Heart left ventricle (tissue), 16 donors: ENCODE data around the gene HID1. TPM values are rescaled to one million over a fixed set of nuclear protein-coding genes. Genes with fewer than 3 reads are reported as not detected.

Experiments
- ATAC-seq, 4 donors: fragments of 200-7000 bp; cut with Tn5 transposase; one replicate each; pipeline ENCODE4 v1.9.1; 2020 to 2022; ENCODE audit warnings: moderate library complexity in 4 of 4, mild to moderate bottlenecking in 3 of 4, moderate number of reproducible peaks in 1 of 4
- DNase-seq, 5 donors: peaks; one replicate each; pipeline ENCODE4 v3.0.0-alpha.2; 2020
- H3K27ac ChIP-seq, 12 donors: fragments of 200-600 bp; sonication (generic) in 4 of 12; one replicate each; pipeline versions ENCODE4 v1.5.0 to v1.8.0; 2016 to 2022; ENCODE audit warnings: mild to moderate bottlenecking in 2 of 12
- H3K27me3 ChIP-seq, 9 donors: fragments of 200-600 bp; sonication (generic) in 2 of 9; one replicate each; pipeline versions ENCODE4 v1.5.1 to v1.8.0; 2016 to 2022; ENCODE audit warnings: mild to moderate bottlenecking in 3 of 9
- H3K36me3 ChIP-seq, 9 donors: fragments of 200-600 bp; sonication (generic) in 2 of 9; one replicate each; pipeline versions ENCODE4 v1.5.0 to v1.8.0; 2018 to 2022; ENCODE audit warnings: mild to moderate bottlenecking in 2 of 9
- H3K4me1 ChIP-seq, 12 donors: fragments of 200-600 bp; sonication (generic) in 4 of 12; one replicate each; pipeline versions ENCODE4 v1.5.0 to v1.8.0; 2016 to 2022; ENCODE audit warnings: mild to moderate bottlenecking in 3 of 12
- H3K4me3 ChIP-seq, 12 donors: fragments of 200-600 bp; sonication (generic) in 4 of 12; one replicate each; pipeline versions ENCODE4 v1.5.0 to v1.8.0; 2017 to 2022; ENCODE audit warnings: mild to moderate bottlenecking in 9 of 12, moderate library complexity in 4 of 12
- H3K9me3 ChIP-seq, 12 donors: fragments of 200-600 bp; sonication (generic) in 4 of 12; one replicate each; pipeline versions ENCODE4 v1.5.0 to v1.8.0; 2016 to 2022; ENCODE audit warnings: mild to moderate bottlenecking in 1 of 12
- POLR2A ChIP-seq, 2 donors: fragments of 450-650 bp; IDR thresholded peaks; one replicate each; pipeline ENCODE4 v1.6.1; 2017; ENCODE audit warnings: antibody characterized with exemption in 2 of 2, mild to moderate bottlenecking in 2 of 2, moderate library complexity in 2 of 2
- WGBS, 4 donors: extraction: QIAGEN DNeasy Blood & Tissue Kit in 2 of 4; methylation state at CpG; one replicate each; pipeline versions ENCODE4 v1.1.5 to v1.1.7; 2013 to 2018; 5-methylcytosine and 5-hydroxymethylcytosine counted together
- intact Hi-C, 10 donors: fragments of 100-400 bp; cut with DNase I; formaldehyde crosslinking; loops; one replicate each; pipeline versions ENCODE4 v1.11.1 to v1.14.2; 2022
- polyA plus RNA-seq, 2 donors: library from polyadenylated mRNA; stranded (reverse); fragments of 200-250 nt; gene quantifications; one replicate each; pipeline ENCODE4 v1.2.3, GENCODE V29; 2013
- total RNA-seq, 9 donors: library from RNA; depleted of rRNA in 2 of 9; stranded (reverse); fragments of >200 nt in 2 of 9; fragmentation: NEBNext Ultra II Directional in 3 of 9; extraction: Animal tissue kit (Norgen Biotek cat#: 25700) in 3 of 9; gene quantifications; one replicate each; pipeline versions ENCODE4 v1.1.0 to v1.2.4, GENCODE V29; 2016 to 2023
- TF ChIP-seq, protein P1 (sequence below), 12 donors: fragments of 200-600 bp; sonication (generic) in 4 of 12; IDR thresholded peaks; one replicate each; pipeline versions ENCODE4 v1.5.0 to v1.8.0; 2018 to 2022; ENCODE audit warnings: antibody characterized with exemption in 12 of 12, mild to moderate bottlenecking in 5 of 12
- donor health status: ischemic (EF 13 %, LVEDD 7.1; RV severe dilation, severe dysfunction).
- donor health status: healthy with polysubstance abuse.
- donor health status: DM: no; HTN: yes; CAD: no.
- donor health status: DM: no; HTN: no; CAD: no.
- donor health status: ischemic (EF 25% LVEDD 6.9; RV normal size, moderate dysfunction).
- donor health status: ischemic (EF 25% LVEDD 5.7; RV mildly dilated, moderate dysfunction).
- donor health status: healthy.
- donor health status: DM: yes; HTN: yes; CAD: no.
- donor health status: ischemic (EF 35%, LVEDD 5.7; RV mildly dilated, moderate dysfunction).
- donor health status: nonischemic (EF 11% LVEDD 7.7; RV severe dilation, severe dysfunction).
- donor health status: DM: yes; HTN: yes; CAD: no.
- donor health status: PGD.
- donor health status: ischemic (EF 29% LVEDD 5.4; RV normal size, mild dysfunction).
- donor health status: nonischemic (EF 23%, LVEDD 6.1; RV moderate dilation, normal function).

HID1 gene
- total and polyA plus RNA-seq, 11 donors, result 5.7 to 15.7 (median 9.8) TPM

DNA sequence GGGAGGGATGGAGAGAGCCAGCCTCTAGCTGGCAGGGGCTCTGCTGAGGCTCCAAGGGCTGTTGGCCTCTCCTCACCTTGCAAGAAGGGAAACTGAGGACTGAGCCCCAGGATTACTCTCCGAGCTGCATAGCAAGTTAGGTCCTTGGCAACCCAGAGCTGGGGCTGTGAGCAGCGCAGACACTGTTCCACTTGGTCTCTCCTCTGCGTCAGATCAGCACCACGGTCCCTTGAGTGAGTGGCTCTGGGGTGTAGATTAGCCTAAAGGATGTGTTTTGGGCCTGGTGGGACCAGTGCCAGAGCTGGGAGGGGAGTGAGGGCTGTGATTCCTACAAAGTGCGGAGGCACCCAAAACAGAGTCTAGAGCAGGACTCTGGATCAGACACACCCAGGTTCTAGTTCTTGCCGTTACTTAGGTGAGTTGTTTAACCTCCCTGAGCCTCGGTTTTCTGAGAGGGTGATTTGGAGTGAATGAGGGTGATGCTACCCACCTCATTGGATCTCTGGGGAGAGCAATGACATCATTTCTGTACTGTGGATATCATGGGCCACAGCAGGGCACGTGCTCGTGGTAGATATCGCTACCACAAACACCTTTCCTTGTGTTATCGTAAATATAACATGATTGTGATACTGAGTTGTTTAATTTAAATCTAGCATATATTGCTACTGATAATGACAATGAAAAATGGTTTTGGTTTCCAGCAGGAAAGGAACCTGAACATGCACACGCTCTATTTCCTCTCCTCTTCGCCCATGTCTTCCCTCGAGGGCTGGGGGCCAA, 71.0 kb downstream of the HID1 start:
- H3K4me3 ChIP-seq, result no peak overlapping the region
- intact Hi-C loops, result no loop called here
- 69 to 77% (median 71%) methylated on average over 13 to 14 of the region's 14 CpGs for WGBS, 4 donors
- no peak overlapping the region for H3K27ac ChIP-seq
- ATAC-seq (no peak), DNase-seq (no peak)
- peaks cover 0 to 19% (median 6%) of the 10 kb centered on the region in 9 donors for H3K27me3 ChIP-seq
- no peaks in the 10 kb centered on the region for H3K4me1 ChIP-seq
- no peak for TF ChIP-seq POLR2A (IDR thresholded peaks at IDR 0.05)
- TF ChIP-seq, protein P1, sequence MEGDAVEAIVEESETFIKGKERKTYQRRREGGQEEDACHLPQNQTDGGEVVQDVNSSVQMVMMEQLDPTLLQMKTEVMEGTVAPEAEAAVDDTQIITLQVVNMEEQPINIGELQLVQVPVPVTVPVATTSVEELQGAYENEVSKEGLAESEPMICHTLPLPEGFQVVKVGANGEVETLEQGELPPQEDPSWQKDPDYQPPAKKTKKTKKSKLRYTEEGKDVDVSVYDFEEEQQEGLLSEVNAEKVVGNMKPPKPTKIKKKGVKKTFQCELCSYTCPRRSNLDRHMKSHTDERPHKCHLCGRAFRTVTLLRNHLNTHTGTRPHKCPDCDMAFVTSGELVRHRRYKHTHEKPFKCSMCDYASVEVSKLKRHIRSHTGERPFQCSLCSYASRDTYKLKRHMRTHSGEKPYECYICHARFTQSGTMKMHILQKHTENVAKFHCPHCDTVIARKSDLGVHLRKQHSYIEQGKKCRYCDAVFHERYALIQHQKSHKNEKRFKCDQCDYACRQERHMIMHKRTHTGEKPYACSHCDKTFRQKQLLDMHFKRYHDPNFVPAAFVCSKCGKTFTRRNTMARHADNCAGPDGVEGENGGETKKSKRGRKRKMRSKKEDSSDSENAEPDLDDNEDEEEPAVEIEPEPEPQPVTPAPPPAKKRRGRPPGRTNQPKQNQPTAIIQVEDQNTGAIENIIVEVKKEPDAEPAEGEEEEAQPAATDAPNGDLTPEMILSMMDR (IDR thresholded peaks at IDR 0.05), result no peak
- H3K9me3 ChIP-seq, result no peaks in the 10 kb centered on the region
- H3K36me3 ChIP-seq, result no peaks in the 10 kb centered on the region

Other genes with a start within 250 kb of the HID1 start
- gene RAB37, start 235.5 kb downstream of the HID1 start, total RNA-seq, result 1 to 10 TPM in 8 of 9 donors, under 1 TPM in 1; 0.76 to 3.6 (median 1.7) TPM
- gene RAB37, start 235.5 kb downstream of the HID1 start, polyA plus RNA-seq, result 1 to 10 TPM in 1 of 2 donors, under 1 TPM in 1; 0.83 to 2.0 TPM
- gene NHERF1, start 224.1 kb downstream of the HID1 start, total RNA-seq, result 10 to 100 TPM; 11.6 to 42.2 (median 19.2) TPM
- 10 to 100 TPM in 1 of 2 donors, 1 to 10 TPM in 1; 7.5 to 37.7 TPM for gene NHERF1, start 224.1 kb downstream of the HID1 start, polyA plus RNA-seq
- 10 to 100 TPM in 7 of 9 donors, 1 to 10 TPM in 2; 7.9 to 22.9 (median 17.1) TPM for gene NAT9, start 196.4 kb downstream of the HID1 start, total RNA-seq
- 10 to 100 TPM; 18.2 to 36.6 TPM for gene NAT9, start 196.4 kb downstream of the HID1 start, polyA plus RNA-seq
- 1 to 10 TPM in 2 of 9 donors, under 1 TPM in 7; 0.09 to 3.1 (median 0.45) TPM for gene GRIN2C, start 112.9 kb downstream of the HID1 start, total RNA-seq
- under 1 TPM; 0.23 to 0.25 TPM for gene GRIN2C, start 112.9 kb downstream of the HID1 start, polyA plus RNA-seq
- 1 to 10 TPM; 2.5 to 8.7 (median 4.7) TPM for gene FDXR, start 99.8 kb downstream of the HID1 start, total RNA-seq
- 1 to 10 TPM; 3.7 to 5.5 TPM for gene FDXR, start 99.8 kb downstream of the HID1 start, polyA plus RNA-seq
- not detected for gene FADS6, start 79.1 kb downstream of the HID1 start, total RNA-seq
- not detected for gene FADS6, start 79.1 kb downstream of the HID1 start, polyA plus RNA-seq
- not detected for gene USH1G, start 49.5 kb downstream of the HID1 start, total RNA-seq
- gene USH1G, start 49.5 kb downstream of the HID1 start, polyA plus RNA-seq, result not detected
- gene OTOP2, start 48.5 kb downstream of the HID1 start, total RNA-seq, result not detected
- gene OTOP2, start 48.5 kb downstream of the HID1 start, polyA plus RNA-seq, result not detected
- gene OTOP3, start 36.9 kb downstream of the HID1 start, total RNA-seq, result not detected
- gene OTOP3, start 36.9 kb downstream of the HID1 start, polyA plus RNA-seq, result not detected
- gene CDR2L, start 14.9 kb upstream of the HID1 start, total RNA-seq, result 10 to 100 TPM; 13.0 to 56.4 (median 18.1) TPM
- 10 to 100 TPM; 13.6 to 19.1 TPM for gene CDR2L, start 14.9 kb upstream of the HID1 start, polyA plus RNA-seq
- 10 to 100 TPM; 41.0 to 89.4 (median 55.8) TPM for gene MRPL58, start 39.9 kb upstream of the HID1 start, total RNA-seq
- gene MRPL58, start 39.9 kb upstream of the HID1 start, polyA plus RNA-seq, result 10 to 100 TPM; 82.0 to 93.8 TPM
- gene ATP5PD, start 74.2 kb upstream of the HID1 start, total RNA-seq, result 1,000 to 10,000 TPM in 1 of 9 donors, 100 to 1,000 TPM in 8; 597 to 1,208 (median 875) TPM
- gene ATP5PD, start 74.2 kb upstream of the HID1 start, polyA plus RNA-seq, result 1,000 to 10,000 TPM in 1 of 2 donors, 100 to 1,000 TPM in 1; 725 to 2,623 TPM
- gene KCTD2, start 74.5 kb upstream of the HID1 start, total RNA-seq, result 10 to 100 TPM; 19.8 to 37.7 (median 31.5) TPM
- gene KCTD2, start 74.5 kb upstream of the HID1 start, polyA plus RNA-seq, result 10 to 100 TPM; 15.7 to 38.7 TPM
- 10 to 100 TPM in 6 of 9 donors, 1 to 10 TPM in 3; 4.8 to 23.3 (median 11.1) TPM for gene SLC16A5, start 115.2 kb upstream of the HID1 start, total RNA-seq
- gene SLC16A5, start 115.2 kb upstream of the HID1 start, polyA plus RNA-seq, result 1 to 10 TPM; 4.3 to 7.8 TPM
- 1 to 10 TPM; 3.9 to 7.9 (median 5.2) TPM for gene ARMC7, start 137.2 kb upstream of the HID1 start, total RNA-seq
- 1 to 10 TPM; 4.9 to 7.1 TPM for gene ARMC7, start 137.2 kb upstream of the HID1 start, polyA plus RNA-seq
- 10 to 100 TPM; 15.9 to 56.0 (median 22.8) TPM for gene NT5C, start 159.0 kb upstream of the HID1 start, total RNA-seq
- gene NT5C, start 159.0 kb upstream of the HID1 start, polyA plus RNA-seq, result 10 to 100 TPM; 29.0 to 45.7 TPM
- gene JPT1, start 181.8 kb upstream of the HID1 start, total RNA-seq, result 10 to 100 TPM; 10.4 to 60.8 (median 16.0) TPM
- 10 to 100 TPM; 41.8 to 68.0 TPM for gene JPT1, start 181.8 kb upstream of the HID1 start, polyA plus RNA-seq
- 100 to 1,000 TPM in 7 of 9 donors, 10 to 100 TPM in 2; 50.1 to 277 (median 207) TPM for gene SUMO2, start 210.2 kb upstream of the HID1 start, total RNA-seq
- gene SUMO2, start 210.2 kb upstream of the HID1 start, polyA plus RNA-seq, result 10 to 100 TPM; 47.1 to 78.7 TPM
- gene NUP85, start 232.9 kb upstream of the HID1 start, total RNA-seq, result 10 to 100 TPM in 8 of 9 donors, 1 to 10 TPM in 1; 9.4 to 40.9 (median 21.5) TPM
- 10 to 100 TPM; 14.3 to 27.6 TPM for gene NUP85, start 232.9 kb upstream of the HID1 start, polyA plus RNA-seq